SK-N-MC (cell line): ENCODE results near the gene FILIP1L.

Experiments
- EZH2 ChIP-seq: fragments of 200-600 bp; sonication (generic); IDR thresholded peaks from one replicate; pipeline ENCODE4 v1.6.1; 2017; ENCODE audit warnings: antibody characterized with exemption
- FOXP2 ChIP-seq: optimal IDR thresholded peaks from 2 replicates; pipeline ENCODE3; 2011; ENCODE audit warnings: mild to moderate bottlenecking, moderate library complexity; ENCODE audit not compliant: insufficient read depth; ENCODE audit errors: extremely low read length, control extremely low read depth
- POLR2AphosphoS5 ChIP-seq: IDR thresholded peaks from 2 replicates; pipeline ENCODE4 v1.6.1; 2012; ENCODE audit warnings: mild to moderate bottlenecking, low read depth, low read length, borderline replicate concordance

DNA sequence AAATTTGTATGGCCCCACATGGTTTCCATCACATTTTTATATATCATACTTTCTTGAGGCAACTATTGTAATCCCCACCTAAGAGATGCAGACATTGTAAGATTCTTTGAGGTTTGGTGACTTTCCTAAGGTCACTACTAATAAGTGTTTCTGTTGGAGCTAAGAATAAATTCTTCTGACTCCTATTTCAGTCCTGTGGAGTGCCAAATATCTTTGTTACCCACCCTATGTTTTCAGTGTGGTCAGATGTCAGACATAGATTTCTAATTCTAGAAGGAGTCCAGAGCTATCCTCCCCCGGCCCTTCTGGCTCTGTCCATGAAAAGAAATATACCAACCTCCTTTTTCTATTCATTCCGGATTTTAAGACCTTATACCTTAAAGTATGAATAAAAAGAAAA is 46.2 kb upstream of the FILIP1L start:
- TF ChIP-seq EZH2 (no peak), FOXP2 (no peak), POLR2AphosphoS5 (no peak)
